ENCODE measurements around the gene PARD6A. TPM values are rescaled to one million over a fixed set of nuclear protein-coding genes. Genes with fewer than 3 reads are reported as not detected.

Gene PARD6A
- total and polyA plus RNA-seq, 2 of the 13 experiments (the other 11 are each of a cell fraction or from before 2014, with no cell fraction given): 3.5 to 4.3 TPM

GRCh38 chr16:67699265-67699664 is 38.5 kb downstream of the PARD6A start:
- Histone ChIP-seq H3K4me3 (replicated peaks in 1 of 3; ENCODE audit: insufficient read depth in 1 of 3, low read depth in 2 of 3, low read length in 3 of 3) (no peak overlapping the region), H4K20me1 (ENCODE audit: insufficient read depth, low read length) (no peaks in the 10 kb centered on the region), H3K36me3 (replicated peaks in 1 of 2; ENCODE audit: control insufficient read depth in 1 of 2, insufficient read depth in 2 of 2, low read length in 2 of 2) (peaks cover 0 to 2% of the 10 kb centered on the region in 2 experiments; a peak in 1 of 5 replicates), H3K4me2 (ENCODE audit: low read depth, low read length) (no peak overlapping the region), H3K4me1 (ENCODE audit: insufficient read depth, low read length) (peaks cover 13% of the 10 kb centered on the region), H2AFZ (ENCODE audit: low read length) (no peak overlapping the region), H3K27me3 (ENCODE audit: control insufficient read depth in 1 of 2, insufficient read depth in 2 of 2, low read length in 2 of 2) (no peaks in the 10 kb centered on the region), H3K9me3 (ENCODE audit: low read length) (no peaks in the 10 kb centered on the region), H3K27ac (ENCODE audit: extremely low read length, insufficient read depth, low read length) (no peak overlapping the region), H3K9ac (ENCODE audit: insufficient read depth, low read depth, low read length) (no peak overlapping the region), H3K79me2 (ENCODE audit: insufficient read depth, low read length) (no peaks in the 10 kb centered on the region)
- CTCF ChIA-PET (ENCODE audit: low intra/inter-chr PET ratio, low total read pairs): no interaction called here
- no peak for DNase-seq (ENCODE audit: low spot score)
- ATAC-seq: no peak
- FAIRE-seq: no peak
- in situ Hi-C loops (cut with HindIII; ENCODE audit: extremely low pct_ligation_motif_present, low pct_unique_long_range_greater_than_20kb): no loop called here
- 92% methylated on average over 7 of the region's 7 CpGs for WGBS (ENCODE audit: low lambda C conversion rate)
- TF ChIP-seq NAIF1 (CRISPR knock-in tag; IDR thresholded peaks at IDR 0.05; ENCODE audit: borderline replicate concordance) (no peak), ZBTB7B (CRISPR knock-in tag; IDR thresholded peaks at IDR 0.05) (no peak), SIX4 (CRISPR knock-in tag; IDR thresholded peaks at IDR 0.05) (no peak), PHF20 (CRISPR knock-in tag; IDR thresholded peaks at IDR 0.05) (no peak), MXD3 (CRISPR knock-in tag; IDR thresholded peaks at IDR 0.05) (no peak), HOMEZ (CRISPR knock-in tag; IDR thresholded peaks at IDR 0.05; ENCODE audit: low read depth) (no peak), CEBPG (CRISPR knock-in tag; IDR thresholded peaks at IDR 0.05) (peak; percentile 43; the same call in 1 of the 2 replicates), ATF1 (CRISPR knock-in tag; IDR thresholded peaks at IDR 0.05) (no peak), ARID2 (CRISPR knock-in tag; IDR thresholded peaks at IDR 0.05; ENCODE audit: borderline replicate concordance) (no peak), CEBPB (IDR thresholded peaks at IDR 0.05; ENCODE audit: borderline replicate concordance, low read depth, low read length) (peak; percentile 56; the same call in 1 of the 2 replicates), ZSCAN30 (CRISPR knock-in tag; IDR thresholded peaks at IDR 0.05) (no peak), REXO4 (CRISPR knock-in tag; IDR thresholded peaks at IDR 0.05; ENCODE audit: borderline replicate concordance) (no peak)
- intact Hi-C loops (cut with micrococcal nuclease; ENCODE audit: unreplicated experiment): no loop called here
- POLR2A ChIA-PET: no interaction called here
- no TSS peak for BruUV-seq (replicated peaks)

Measured in HepG2 (cell line).